Measurements from ENCODE around the gene ATM.
"Not testable (repeated sequence)": the region's sequence is repeated elsewhere in the genome, so short reads cannot be mapped to it uniquely, and the experiment has no call there.

Gene ATM

GRCh38 chr11:108370315-108370714 lies 147.4 kb downstream of the ATM start:
- no peaks in the 10 kb centered on the region for H3K27me3 ChIP-seq
- H3K9me3 ChIP-seq: no peaks in the 10 kb centered on the region
- DNase-seq: no peak
- intact Hi-C loops (cut with DNase I; ENCODE audit: low total_unique reads): no loop called here
- no peak overlapping the region for H3K27ac ChIP-seq
- no peak overlapping the region for H3K4me3 ChIP-seq
- TF ChIP-seq CTCF (IDR thresholded peaks at IDR 0.05): no peak
- H3K36me3 ChIP-seq: peaks cover 0 to 20% (median 18%) of the 10 kb centered on the region in 3 donors
- no peaks in the 10 kb centered on the region for H3K4me1 ChIP-seq

- DNase-seq: no peak
- Histone ChIP-seq H3K27ac (no peak overlapping the region), H3K9me3 (no peaks in the 10 kb centered on the region), H3K4me3 (no peak overlapping the region), H3K4me1 (no peaks in the 10 kb centered on the region), H3K36me3 (peaks cover 0 to 16% (median 11%) of the 10 kb centered on the region in 3 donors), H3K27me3 (no peaks in the 10 kb centered on the region)
- intact Hi-C loops (cut with DNase I; ENCODE audit: low total_unique reads): no loop called here
- no peak for TF ChIP-seq CTCF (IDR thresholded peaks at IDR 0.05)
These were observed 148.1 kb downstream of the ATM start for GRCh38 chr11:108370990-108371389.

GRCh38 chr11:108373505-108373904 lies 150.6 kb downstream of the ATM start:
- H3K4me1 ChIP-seq; H3K9me3 ChIP-seq; H3K36me3 ChIP-seq; H3K4me3 ChIP-seq; H3K27me3 ChIP-seq; intact Hi-C loops (cut with DNase I; ENCODE audit: low total_unique reads); DNase-seq; H3K27ac ChIP-seq: not testable (repeated sequence)

GRCh38 chr11:108388576-108388975 lies 165.7 kb downstream of the ATM start:
- no peaks in the 10 kb centered on the region for H3K9me3 ChIP-seq
- no peak for TF ChIP-seq CTCF (IDR thresholded peaks at IDR 0.05)
- no peaks in the 10 kb centered on the region for H3K27me3 ChIP-seq
- DNase-seq: no peak
- intact Hi-C loops (cut with DNase I; ENCODE audit: low total_unique reads): no loop called here
- no peaks in the 10 kb centered on the region for H3K4me1 ChIP-seq
- H3K27ac ChIP-seq: no peak overlapping the region
- H3K36me3 ChIP-seq: no peaks in the 10 kb centered on the region
- no peak overlapping the region for H3K4me3 ChIP-seq

- H3K27ac ChIP-seq: no peak overlapping the region
- H3K4me1 ChIP-seq: no peaks in the 10 kb centered on the region
- intact Hi-C loops (cut with DNase I; ENCODE audit: low total_unique reads): no loop called here
- no peaks in the 10 kb centered on the region for H3K9me3 ChIP-seq
- no peak for TF ChIP-seq CTCF (IDR thresholded peaks at IDR 0.05)
- no peaks in the 10 kb centered on the region for H3K36me3 ChIP-seq
- DNase-seq: no peak
- H3K27me3 ChIP-seq: no peaks in the 10 kb centered on the region
- H3K4me3 ChIP-seq: no peak overlapping the region
These were observed 169.5 kb downstream of the ATM start for GRCh38 chr11:108392353-108392752.

- Histone ChIP-seq H3K4me1 (no peaks in the 10 kb centered on the region), H3K4me3 (no peak overlapping the region), H3K9me3 (no peaks in the 10 kb centered on the region), H3K27me3 (no peaks in the 10 kb centered on the region), H3K36me3 (no peaks in the 10 kb centered on the region), H3K27ac (no peak overlapping the region)
- no peak for DNase-seq
- intact Hi-C loops (cut with DNase I; ENCODE audit: low total_unique reads): no loop called here
- no peak for TF ChIP-seq CTCF (IDR thresholded peaks at IDR 0.05)
These were observed 170.2 kb downstream of the ATM start for GRCh38 chr11:108393046-108393445.
